Adrenal gland (tissue), 12 donors: ENCODE results near the gene METTL13. TPM values are rescaled to one million over a fixed set of nuclear protein-coding genes. Genes with fewer than 3 reads are reported as not detected.

Experiments
- DNase-seq, 7 donors: peaks; one replicate each; pipeline ENCODE4 v3.0.0-alpha.2; 2019 to 2020
- H3K27ac ChIP-seq, 5 donors: fragments of 200-600 bp; sonication (generic) in 4 of 5; 1 replicate in 3 of 5; 2 replicates in 2 of 5; pipeline versions ENCODE4 v1.5.1 to v1.8.0; 2016 to 2020; ENCODE audit warnings: mild to moderate bottlenecking in 1 of 5
- H3K27me3 ChIP-seq: fragments of 200-600 bp; 2 replicates; pipeline ENCODE4 v1.8.0; 2021
- H3K36me3 ChIP-seq, 2 donors: fragments of 200-600 bp; replicated peaks in 1 of 2; 1 replicate in 1 of 2; 2 replicates in 1 of 2; pipeline versions ENCODE4 v1.5.1 to v1.8.0; 2018 to 2022
- H3K4me1 ChIP-seq, 2 donors: fragments of 200-600 bp; replicated peaks in 1 of 2; 1 replicate in 1 of 2; 2 replicates in 1 of 2; pipeline versions ENCODE4 v1.5.1 to v1.8.0; 2018 to 2021
- H3K4me3 ChIP-seq, 4 donors: fragments of 200-600 bp; sonication (generic) in 3 of 4; one replicate each; pipeline ENCODE4 v1.5.1; 2016 to 2018
- H3K9me3 ChIP-seq, 3 donors: fragments of 200-600 bp; sonication (generic) in 1 of 3; replicated peaks in 1 of 3; 1 replicate in 2 of 3; 2 replicates in 1 of 3; pipeline versions ENCODE4 v1.5.1 to v1.8.0; 2016 to 2021
- CTCF ChIP-seq, 6 experiments: fragments of 450-650 bp in 4 of 6; fragments of 200-600 bp in 2 of 6; sonication (generic) in 1 of 6; IDR thresholded peaks; 1 replicate in 5 of 6; 2 replicates in 1 of 6; pipeline versions ENCODE4 v1.5.1 to v1.8.0; 2016 to 2021; ENCODE audit warnings: antibody characterized with exemption in 6 of 6, mild to moderate bottlenecking in 2 of 6, moderate library complexity in 1 of 6
- POLR2A ChIP-seq, 2 donors: fragments of 450-650 bp; IDR thresholded peaks; one replicate each; pipeline ENCODE4 v1.6.1; 2017; ENCODE audit warnings: antibody characterized with exemption in 2 of 2, mild to moderate bottlenecking in 2 of 2, moderate library complexity in 1 of 2
- WGBS, 4 donors: extraction: QIAGEN DNeasy Blood & Tissue Kit in 2 of 4; methylation state at CpG; one replicate each; pipeline versions ENCODE4 v1.1.5 to v1.1.7; 2013 to 2017; 5-methylcytosine and 5-hydroxymethylcytosine counted together
- intact Hi-C, 2 donors: fragments of 100-400 bp; cut with DNase I; formaldehyde crosslinking; loops; one replicate each; pipeline versions ENCODE4 v1.14.1 to v1.15.0; 2022 to 2023
- polyA plus RNA-seq, 3 donors: library from polyadenylated mRNA; stranded (reverse); fragments of 200-250 nt in 2 of 3; fragments of 350-450 nt in 1 of 3; fragmentation: Illumina TruSeq in 1 of 3; extraction: RNeasy Lipid Tissue Mini Kit (QIAGEN cat#74804) in 1 of 3; gene quantifications; one replicate each; pipeline ENCODE4 v1.2.3, GENCODE V29; 2013 to 2014
- total RNA-seq, 9 donors: library from RNA; depleted of rRNA in 4 of 9; stranded (reverse); fragments of >200 nt in 4 of 9; fragments of 120-200 nt in 1 of 9; fragmentation: NEBNext Ultra II Directional in 1 of 9; extraction: Animal tissue kit (Norgen Biotek cat#: 25700) in 1 of 9; gene quantifications; one replicate each; pipeline versions ENCODE4 v1.1.0 to v1.2.4, GENCODE V29; 2013 to 2023
- donor health status: healthy with polysubstance abuse.
- donor health status: Bipolar disorder and iron deficiency.
- donor health status: DM: yes; HTN: yes; CAD: no.
- donor health status: DM: no; HTN: no; CAD: no.
- donor health status: DM: no; HTN: no; CAD: no.
- donor health status: DM: yes; HTN: yes; CAD: no.

METTL13 gene
- total and polyA plus RNA-seq, 12 donors = 9.6 to 38.3 (median 29.6) TPM

DNA sequence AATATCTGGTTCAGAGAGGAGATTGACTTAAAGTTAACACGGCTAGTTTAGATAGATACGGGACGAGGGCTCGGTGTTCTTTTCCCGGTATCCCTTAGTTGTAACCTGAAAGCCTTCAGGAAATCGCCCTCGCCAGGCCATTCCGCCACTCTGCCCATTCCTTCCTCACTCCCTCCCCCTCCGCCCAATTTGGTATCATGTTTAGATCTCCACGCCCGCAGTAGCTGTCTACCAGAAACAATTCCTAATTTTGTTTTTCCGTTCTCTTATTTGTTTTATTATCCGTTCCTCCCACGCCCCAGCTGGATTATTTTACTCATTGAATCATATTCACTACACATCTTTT, 38.9 kb upstream of the METTL13 start:
- Histone ChIP-seq H3K27ac (peak overlapping the region; percentile 84 to 98 (median 95)), H3K27me3 (no peaks in the 10 kb centered on the region), H3K9me3 (no peaks in the 10 kb centered on the region), H3K4me3 (peak overlapping the region; percentile 25 to 93 (median 82)), H3K36me3 (no peaks in the 10 kb centered on the region), H3K4me1 (peaks cover 27 to 37% of the 10 kb centered on the region in 2 donors)
- WGBS, 4 donors = 0 to 1% (median 0%) methylated on average over 14 of the region's 14 CpGs
- peak; percentile 46 to 73 (median 56) for DNase-seq
- no peak for TF ChIP-seq POLR2A (IDR thresholded peaks at IDR 0.05)
- no peak for TF ChIP-seq CTCF (IDR thresholded peaks at IDR 0.05)
- intact Hi-C loops = no loop called here

GRCh38 chr1:171743081-171743870, 38.2 kb upstream of the METTL13 start:
- Histone ChIP-seq H3K4me1 (peaks cover 27 to 37% of the 10 kb centered on the region in 2 donors), H3K9me3 (no peaks in the 10 kb centered on the region), H3K4me3 (peak overlapping the region in 3 of 4 donors; percentile 73 to 93 (median 91)), H3K27me3 (no peaks in the 10 kb centered on the region), H3K36me3 (no peaks in the 10 kb centered on the region), H3K27ac (peak overlapping the region; percentile 84 to 98 (median 95))
- TF ChIP-seq CTCF (IDR thresholded peaks at IDR 0.05) (no peak), POLR2A (IDR thresholded peaks at IDR 0.05) (peak; percentile 30 to 90)
- DNase-seq = peak in 6 of 7 donors; percentile 30 to 68 (median 50)
- 24 to 28% (median 26%) methylated on average over 8 of the region's 8 CpGs for WGBS, 4 donors
- intact Hi-C loops = no loop called here

GRCh38 chr1:171744986-171745385, 36.5 kb upstream of the METTL13 start:
- intact Hi-C loops = no loop called here
- DNase-seq = no peak
- H3K9me3 ChIP-seq = no peaks in the 10 kb centered on the region
- no peak overlapping the region for H3K4me3 ChIP-seq
- no peak overlapping the region for H3K27ac ChIP-seq
- H3K4me1 ChIP-seq = peaks cover 18 to 21% of the 10 kb centered on the region in 2 donors
- H3K27me3 ChIP-seq = no peaks in the 10 kb centered on the region
- TF ChIP-seq POLR2A (IDR thresholded peaks at IDR 0.05) (no peak), CTCF (IDR thresholded peaks at IDR 0.05) (no peak)
- H3K36me3 ChIP-seq = no peaks in the 10 kb centered on the region
- 79 to 96% (median 93%) methylated on average over 8 of the region's 8 CpGs for WGBS, 4 donors

GRCh38 chr1:171748651-171749050, 32.8 kb upstream of the METTL13 start:
- intact Hi-C loops = no loop called here
- H3K4me3 ChIP-seq = no peak overlapping the region
- H3K36me3 ChIP-seq = no peaks in the 10 kb centered on the region
- TF ChIP-seq POLR2A (IDR thresholded peaks at IDR 0.05) (no peak), CTCF (IDR thresholded peaks at IDR 0.05) (no peak)
- no peak for DNase-seq
- H3K9me3 ChIP-seq = no peaks in the 10 kb centered on the region
- H3K4me1 ChIP-seq = peaks cover under 1 to 2% of the 10 kb centered on the region in 2 donors
- no peaks in the 10 kb centered on the region for H3K27me3 ChIP-seq
- 67 to 85% (median 77%) methylated on average over 3 of the region's 3 CpGs for WGBS, 4 donors
- no peak overlapping the region for H3K27ac ChIP-seq
